ENCODE results near the gene ZNF732.

DNA sequence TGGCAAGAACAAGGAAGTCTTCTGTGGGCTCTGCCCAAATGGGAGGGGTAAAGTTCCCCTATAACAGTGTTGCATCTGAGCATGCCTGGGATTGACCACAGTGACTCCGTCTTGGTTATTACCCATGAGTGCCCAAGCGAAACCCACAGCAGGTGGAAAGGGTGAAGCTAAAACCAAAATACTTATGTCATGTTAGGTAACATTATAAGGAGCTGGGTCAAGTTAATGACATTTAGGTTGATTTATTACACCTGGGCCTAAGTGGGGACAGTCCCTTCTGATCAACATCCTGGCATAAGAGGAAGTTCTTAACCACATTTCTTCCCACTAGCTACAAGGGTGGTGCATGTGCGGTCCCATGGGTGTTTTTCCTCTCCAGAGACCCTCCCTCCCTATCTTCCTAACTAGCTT is 1.3 kb upstream of the ZNF732 start:
- TF ChIP-seq, protein P1, sequence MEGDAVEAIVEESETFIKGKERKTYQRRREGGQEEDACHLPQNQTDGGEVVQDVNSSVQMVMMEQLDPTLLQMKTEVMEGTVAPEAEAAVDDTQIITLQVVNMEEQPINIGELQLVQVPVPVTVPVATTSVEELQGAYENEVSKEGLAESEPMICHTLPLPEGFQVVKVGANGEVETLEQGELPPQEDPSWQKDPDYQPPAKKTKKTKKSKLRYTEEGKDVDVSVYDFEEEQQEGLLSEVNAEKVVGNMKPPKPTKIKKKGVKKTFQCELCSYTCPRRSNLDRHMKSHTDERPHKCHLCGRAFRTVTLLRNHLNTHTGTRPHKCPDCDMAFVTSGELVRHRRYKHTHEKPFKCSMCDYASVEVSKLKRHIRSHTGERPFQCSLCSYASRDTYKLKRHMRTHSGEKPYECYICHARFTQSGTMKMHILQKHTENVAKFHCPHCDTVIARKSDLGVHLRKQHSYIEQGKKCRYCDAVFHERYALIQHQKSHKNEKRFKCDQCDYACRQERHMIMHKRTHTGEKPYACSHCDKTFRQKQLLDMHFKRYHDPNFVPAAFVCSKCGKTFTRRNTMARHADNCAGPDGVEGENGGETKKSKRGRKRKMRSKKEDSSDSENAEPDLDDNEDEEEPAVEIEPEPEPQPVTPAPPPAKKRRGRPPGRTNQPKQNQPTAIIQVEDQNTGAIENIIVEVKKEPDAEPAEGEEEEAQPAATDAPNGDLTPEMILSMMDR (conservative IDR thresholded peaks at IDR 0.05 in 1 of 2, IDR thresholded peaks at IDR 0.05 in 1 of 2; ENCODE audit: low read depth in 1 of 2, low read length in 2 of 2): no peak
- TF ChIP-seq EZH2 (IDR thresholded peaks at IDR 0.05; ENCODE audit: low read length, missing control alignments): no peak

Measured in fibroblast of lung (primary cell).